ENCODE measurements around the gene SRC. TPM values are rescaled to one million over a fixed set of nuclear protein-coding genes. Genes with fewer than 3 reads are reported as not detected.

SRC gene
- total and polyA plus RNA-seq, 2 donors from 2014 or later, result 28.5 to 70.0 TPM

DNA sequence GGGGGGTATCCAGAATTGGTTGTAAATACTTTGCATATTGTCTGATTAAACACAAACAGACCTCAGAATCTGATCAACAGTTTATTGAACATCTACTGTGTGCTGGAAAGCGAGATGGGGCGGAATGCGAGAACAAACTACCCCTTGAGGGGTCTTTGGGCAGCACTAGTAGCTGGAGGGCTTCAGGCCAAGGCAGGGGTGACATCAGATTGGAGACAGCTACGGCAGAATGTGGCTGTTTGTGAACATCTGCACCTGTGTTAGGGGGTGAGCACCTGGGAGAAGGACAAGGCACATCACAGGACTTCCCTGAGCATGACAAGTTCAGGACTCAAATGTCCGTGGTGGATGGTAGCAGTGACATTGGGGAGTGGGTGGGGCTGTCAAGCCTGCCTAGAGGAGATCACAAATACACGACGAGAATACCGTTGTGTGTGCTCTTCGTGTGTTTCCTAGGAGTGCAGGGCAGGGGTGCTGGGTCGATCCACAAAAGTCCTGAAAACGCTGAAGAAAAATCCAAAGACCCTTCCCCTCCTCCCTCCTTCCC, 59.5 kb downstream of the SRC start:
- peak in 1 of 5 donors; percentile 38 for DNase-seq
- no peak overlapping the region for H3K27ac ChIP-seq (ENCODE audit: low read depth in 2 of 2, low read length in 2 of 2)
- intact Hi-C loops (cut with DNase I), result no loop called here
- FAIRE-seq, result no peak
- H3K4me1 ChIP-seq (ENCODE audit: control insufficient read depth in 2 of 3, insufficient read depth in 2 of 3, low read depth in 1 of 3, low read length in 3 of 3), result peaks cover 0 to 4% (median 0%) of the 10 kb centered on the region in 3 donors
- peaks cover 2% of the 10 kb centered on the region for H3K27me3 ChIP-seq (ENCODE audit: control insufficient read depth, insufficient read depth, low read length)
- no peak overlapping the region for H3K4me3 ChIP-seq (ENCODE audit: low read length in 3 of 3)
- peaks cover 0 to 11% (median 4%) of the 10 kb centered on the region in 3 donors for H3K36me3 ChIP-seq (ENCODE audit: control insufficient read depth in 2 of 3, insufficient read depth in 3 of 3, low read length in 3 of 3)
- TF ChIP-seq, protein P1, sequence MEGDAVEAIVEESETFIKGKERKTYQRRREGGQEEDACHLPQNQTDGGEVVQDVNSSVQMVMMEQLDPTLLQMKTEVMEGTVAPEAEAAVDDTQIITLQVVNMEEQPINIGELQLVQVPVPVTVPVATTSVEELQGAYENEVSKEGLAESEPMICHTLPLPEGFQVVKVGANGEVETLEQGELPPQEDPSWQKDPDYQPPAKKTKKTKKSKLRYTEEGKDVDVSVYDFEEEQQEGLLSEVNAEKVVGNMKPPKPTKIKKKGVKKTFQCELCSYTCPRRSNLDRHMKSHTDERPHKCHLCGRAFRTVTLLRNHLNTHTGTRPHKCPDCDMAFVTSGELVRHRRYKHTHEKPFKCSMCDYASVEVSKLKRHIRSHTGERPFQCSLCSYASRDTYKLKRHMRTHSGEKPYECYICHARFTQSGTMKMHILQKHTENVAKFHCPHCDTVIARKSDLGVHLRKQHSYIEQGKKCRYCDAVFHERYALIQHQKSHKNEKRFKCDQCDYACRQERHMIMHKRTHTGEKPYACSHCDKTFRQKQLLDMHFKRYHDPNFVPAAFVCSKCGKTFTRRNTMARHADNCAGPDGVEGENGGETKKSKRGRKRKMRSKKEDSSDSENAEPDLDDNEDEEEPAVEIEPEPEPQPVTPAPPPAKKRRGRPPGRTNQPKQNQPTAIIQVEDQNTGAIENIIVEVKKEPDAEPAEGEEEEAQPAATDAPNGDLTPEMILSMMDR (IDR thresholded peaks at IDR 0.05; ENCODE audit: borderline replicate concordance, extremely low read depth, insufficient read depth), result no peak
- no peaks in the 10 kb centered on the region for H3K9me3 ChIP-seq (ENCODE audit: control insufficient read depth in 2 of 3, insufficient read depth in 1 of 3, low read length in 3 of 3)
- no peak overlapping the region for H3K9ac ChIP-seq (ENCODE audit: low read length in 3 of 3)

DNA sequence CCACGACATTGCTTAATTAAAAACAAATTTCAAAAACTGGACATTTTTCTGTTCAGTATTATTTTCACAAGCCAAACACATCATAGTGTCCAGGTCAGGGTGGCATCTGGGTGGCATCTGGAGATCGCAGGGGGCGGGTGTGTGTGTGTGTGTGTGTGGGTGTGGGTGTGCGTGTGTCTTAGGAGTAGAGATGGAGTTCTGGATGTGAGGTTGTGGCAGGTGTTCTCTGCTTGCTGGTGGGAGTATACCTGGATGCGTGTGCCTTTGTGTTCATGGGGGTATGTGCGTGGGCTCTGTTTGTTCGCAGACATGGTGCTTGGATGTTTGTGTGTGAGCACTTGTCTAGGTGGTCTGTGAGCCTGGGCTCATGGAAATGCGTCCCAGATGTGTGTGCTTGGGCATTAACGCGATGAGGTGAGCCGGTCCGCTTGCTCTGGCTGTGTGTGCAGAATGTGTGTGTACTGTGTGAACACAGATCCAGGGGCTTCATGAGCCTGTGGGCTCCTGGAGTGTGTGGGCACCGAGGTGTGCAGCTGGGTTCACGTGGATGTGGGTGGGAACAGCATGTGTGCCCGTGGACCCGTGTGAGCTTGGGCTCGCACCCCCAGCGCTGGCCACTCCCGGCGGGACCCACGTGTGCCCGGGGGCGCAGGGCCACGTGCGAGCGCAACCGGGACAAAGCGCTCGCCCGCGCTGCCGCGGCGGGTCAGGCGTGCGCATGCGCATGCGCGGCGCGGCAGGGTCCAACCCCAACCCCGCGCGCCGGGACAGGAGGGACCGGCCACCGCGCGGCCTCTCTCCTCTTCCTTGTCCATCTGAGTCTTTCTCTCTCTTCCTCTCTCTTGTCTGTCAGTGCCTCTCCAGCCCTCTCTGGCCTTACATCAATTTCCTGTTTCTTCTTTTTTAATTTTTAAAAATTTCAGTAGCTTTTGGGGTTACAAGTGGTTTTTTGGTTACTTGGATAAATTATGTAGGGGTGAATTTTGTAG, 60.4 kb downstream of the SRC start:
- H3K27me3 ChIP-seq (ENCODE audit: control insufficient read depth, insufficient read depth, low read length), result peaks cover 2% of the 10 kb centered on the region
- TF ChIP-seq, protein P1 (IDR thresholded peaks at IDR 0.05; ENCODE audit: borderline replicate concordance, extremely low read depth, insufficient read depth), result no peak
- peaks cover 0 to 5% (median 0%) of the 10 kb centered on the region in 3 donors for H3K4me1 ChIP-seq (ENCODE audit: control insufficient read depth in 2 of 3, insufficient read depth in 2 of 3, low read depth in 1 of 3, low read length in 3 of 3)
- H3K4me3 ChIP-seq (ENCODE audit: low read length in 3 of 3), result peak overlapping the region; percentile 41 to 51 (median 47)
- H3K9me3 ChIP-seq (ENCODE audit: control insufficient read depth in 2 of 3, insufficient read depth in 1 of 3, low read length in 3 of 3), result no peaks in the 10 kb centered on the region
- H3K36me3 ChIP-seq (ENCODE audit: control insufficient read depth in 2 of 3, insufficient read depth in 3 of 3, low read length in 3 of 3), result peaks cover 0 to 11% (median 4%) of the 10 kb centered on the region in 3 donors
- H3K27ac ChIP-seq (ENCODE audit: low read depth in 2 of 2, low read length in 2 of 2), result no peak overlapping the region
- H3K9ac ChIP-seq (ENCODE audit: low read length in 3 of 3), result peak overlapping the region in 2 of 3 donors; percentile 18 to 40
- peak in 4 of 5 donors; percentile 41 to 82 (median 74) for DNase-seq
- intact Hi-C loops (cut with DNase I), result no loop called here
- no peak for FAIRE-seq

DNA sequence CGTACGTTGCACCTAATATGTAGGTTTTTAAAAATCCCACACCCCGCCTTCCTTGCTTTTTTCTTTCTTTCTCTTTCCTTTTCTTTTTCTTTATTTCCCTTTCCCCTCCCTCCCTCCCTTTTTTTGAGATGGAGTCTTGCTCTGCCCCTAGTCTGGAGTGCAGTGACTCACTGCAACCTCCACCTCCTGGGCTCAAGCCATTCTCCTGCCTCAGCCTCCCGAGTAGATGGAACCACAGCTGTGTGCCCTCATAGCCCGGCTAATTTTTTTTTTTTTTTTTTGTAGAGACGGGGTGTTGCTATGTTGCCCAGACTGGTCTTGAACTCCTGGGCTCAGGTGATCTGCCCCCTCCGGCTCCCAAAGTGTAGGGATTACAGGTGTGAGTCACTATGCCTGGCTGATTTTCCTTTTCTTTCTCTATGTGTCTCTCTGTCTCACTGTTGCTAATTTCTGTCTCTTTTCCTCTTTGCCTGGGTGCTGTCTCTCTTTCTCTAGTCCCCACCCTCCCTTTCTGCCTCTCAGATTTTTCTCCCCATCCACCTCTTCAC, 61.2 kb downstream of the SRC start:
- intact Hi-C loops (cut with DNase I), result no loop called here
- H3K4me3 ChIP-seq (ENCODE audit: low read length in 3 of 3), result peak overlapping the region in 1 of 3 donors; percentile 51
- DNase-seq (peak in 1 of 5 donors; percentile 36), FAIRE-seq (no peak)
- H3K27ac ChIP-seq (ENCODE audit: low read depth in 2 of 2, low read length in 2 of 2), result no peak overlapping the region
- peaks cover 0 to 6% (median 4%) of the 10 kb centered on the region in 3 donors for H3K36me3 ChIP-seq (ENCODE audit: control insufficient read depth in 2 of 3, insufficient read depth in 3 of 3, low read length in 3 of 3)
- H3K9ac ChIP-seq (ENCODE audit: low read length in 3 of 3), result no peak overlapping the region
- TF ChIP-seq, protein P1 (IDR thresholded peaks at IDR 0.05; ENCODE audit: borderline replicate concordance, extremely low read depth, insufficient read depth), result no peak
- H3K4me1 ChIP-seq (ENCODE audit: control insufficient read depth in 2 of 3, insufficient read depth in 2 of 3, low read depth in 1 of 3, low read length in 3 of 3), result peaks cover 0 to 8% (median 3%) of the 10 kb centered on the region in 3 donors
- peaks cover 4% of the 10 kb centered on the region for H3K27me3 ChIP-seq (ENCODE audit: control insufficient read depth, insufficient read depth, low read length)
- H3K9me3 ChIP-seq (ENCODE audit: control insufficient read depth in 2 of 3, insufficient read depth in 1 of 3, low read length in 3 of 3), result peaks cover 0 to 2% (median 0%) of the 10 kb centered on the region in 3 donors

Data from kidney (tissue), 14 donors.